HG03175 (cell line): ENCODE measurements around the gene MAP2K7.
"Not testable (repeated sequence)": the region's sequence is repeated elsewhere in the genome, so short reads cannot be mapped to it uniquely, and the experiment has no call there.

Experiments
- ATAC-seq: cut with Tn5 transposase; IDR thresholded peaks from one replicate; pipeline ENCODE4 v1.9.1; 2021; ENCODE audit warnings: mild to moderate bottlenecking, moderate library complexity; ENCODE audit not compliant: unreplicated experiment

The MAP2K7 gene

GRCh38 chr19:7883105-7883504 is 20.6 kb upstream of the MAP2K7 start:
- no peak for ATAC-seq

DNA sequence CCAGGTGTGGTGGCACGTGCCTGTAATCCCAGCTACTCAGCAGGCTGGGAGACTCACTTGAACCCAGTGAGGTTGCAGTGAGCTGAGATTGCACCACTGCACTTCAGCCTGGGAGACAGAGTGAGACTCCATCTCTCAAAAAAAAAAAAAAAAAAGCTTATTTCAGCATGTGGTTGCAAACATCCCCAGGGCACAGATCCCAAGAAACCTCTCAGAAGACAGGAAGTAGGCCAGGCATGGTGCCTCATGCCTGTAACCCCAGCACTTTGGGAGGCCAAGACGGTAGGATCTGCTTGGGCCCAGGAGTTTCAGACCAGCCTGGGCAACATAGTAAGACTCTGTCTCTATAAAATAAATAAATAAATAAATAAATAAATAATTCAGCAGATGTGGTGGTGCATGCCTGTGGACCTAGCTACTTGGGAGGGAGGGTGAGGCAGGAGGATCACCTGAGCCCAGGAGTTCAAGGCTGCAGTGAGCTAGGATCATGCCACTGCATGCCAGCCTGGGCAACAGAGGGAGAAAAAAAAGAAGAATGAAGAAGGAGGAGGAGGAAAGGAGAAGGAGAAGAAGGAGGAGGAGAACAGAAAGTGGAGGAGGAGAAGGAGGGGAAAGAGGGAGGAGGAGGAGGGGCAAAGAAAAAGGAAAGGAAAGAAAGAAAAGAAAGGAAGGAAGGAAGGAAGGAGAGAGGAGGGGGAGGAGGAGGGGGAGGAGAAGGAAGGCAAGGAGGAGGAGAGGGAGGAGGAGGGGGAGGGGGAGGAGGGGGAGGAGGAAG is 19.7 kb upstream of the MAP2K7 start:
- no peak for ATAC-seq

- no peak for ATAC-seq
These were observed 17.9 kb upstream of the MAP2K7 start for GRCh38 chr19:7885818-7886217.

GRCh38 chr19:7887408-7888144 is 16.1 kb upstream of the MAP2K7 start:
- no peak for ATAC-seq

DNA sequence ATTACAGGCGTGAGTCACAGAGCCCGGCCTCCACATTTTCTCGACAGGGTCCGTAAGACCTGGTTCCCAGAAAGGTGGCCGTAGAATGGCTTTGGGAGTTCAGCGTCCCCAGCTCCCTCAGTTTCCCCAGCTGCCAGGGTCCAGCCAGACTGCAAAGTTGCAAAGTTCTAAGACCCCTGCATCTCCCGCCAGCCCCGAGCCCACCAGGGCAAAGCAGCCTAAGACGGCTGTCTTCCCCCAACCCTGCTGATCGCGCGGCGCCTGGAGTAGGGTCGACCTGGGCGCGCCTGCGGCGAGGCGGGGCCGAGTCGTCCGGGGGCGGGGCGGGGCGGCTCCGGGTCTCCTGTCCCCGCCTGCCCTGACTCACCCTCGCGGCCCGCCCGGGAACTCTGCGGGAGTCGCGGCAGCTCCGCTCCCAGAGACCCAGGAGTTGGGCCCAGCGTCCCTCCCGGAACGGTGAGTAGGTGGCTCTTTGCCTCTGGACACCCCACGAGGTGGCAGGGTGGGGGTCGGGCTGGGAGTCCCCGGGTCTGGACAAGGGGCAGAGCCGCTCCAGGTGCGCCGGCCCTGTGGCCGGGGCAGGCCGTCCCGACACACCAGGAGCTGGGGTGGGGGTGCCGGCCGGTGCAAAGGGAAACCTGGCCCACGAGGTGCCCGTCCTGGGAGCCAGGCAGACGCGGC is 15.4 kb upstream of the MAP2K7 start, which contains the start of gene LRRC8E:
TSS of gene LRRC8E (plus strand) at position 366 of the 681 bp plus-strand sequence. CDS start 7,094 bp downstream, outside the sequence.
- no peak for ATAC-seq

GRCh38 chr19:7888826-7889217 is 14.9 kb upstream of the MAP2K7 start:
- ATAC-seq: no peak

- not testable (repeated sequence) for ATAC-seq
These were observed 10.1 kb upstream of the MAP2K7 start for GRCh38 chr19:7893362-7894101.

- ATAC-seq: no peak
These were observed 8.9 kb upstream of the MAP2K7 start for GRCh38 chr19:7894612-7895309.

GRCh38 chr19:7895565-7895964 is 8.1 kb upstream of the MAP2K7 start:
- ATAC-seq: no peak

- no peak for ATAC-seq
These were observed 6.4 kb upstream of the MAP2K7 start for GRCh38 chr19:7897292-7897691.

DNA sequence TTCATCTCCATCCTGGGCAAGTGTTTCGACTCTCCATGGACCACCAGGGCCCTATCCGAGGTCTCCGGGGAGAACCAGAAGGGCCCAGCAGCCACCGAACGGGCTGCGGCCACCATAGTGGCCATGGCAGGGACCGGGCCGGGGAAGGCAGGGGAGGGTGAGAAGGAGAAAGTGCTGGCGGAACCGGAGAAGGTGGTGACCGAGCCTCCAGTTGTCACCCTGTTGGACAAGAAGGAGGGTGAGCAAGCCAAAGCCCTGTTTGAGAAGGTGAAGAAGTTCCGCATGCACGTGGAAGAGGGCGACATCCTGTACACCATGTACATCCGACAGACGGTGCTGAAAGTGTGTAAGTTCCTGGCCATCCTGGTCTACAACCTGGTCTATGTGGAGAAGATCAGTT is 4.7 kb upstream of the MAP2K7 start:
- ATAC-seq: no peak

GRCh38 chr19:7899751-7900378 is 3.8 kb upstream of the MAP2K7 start:
- ATAC-seq: no peak

DNA sequence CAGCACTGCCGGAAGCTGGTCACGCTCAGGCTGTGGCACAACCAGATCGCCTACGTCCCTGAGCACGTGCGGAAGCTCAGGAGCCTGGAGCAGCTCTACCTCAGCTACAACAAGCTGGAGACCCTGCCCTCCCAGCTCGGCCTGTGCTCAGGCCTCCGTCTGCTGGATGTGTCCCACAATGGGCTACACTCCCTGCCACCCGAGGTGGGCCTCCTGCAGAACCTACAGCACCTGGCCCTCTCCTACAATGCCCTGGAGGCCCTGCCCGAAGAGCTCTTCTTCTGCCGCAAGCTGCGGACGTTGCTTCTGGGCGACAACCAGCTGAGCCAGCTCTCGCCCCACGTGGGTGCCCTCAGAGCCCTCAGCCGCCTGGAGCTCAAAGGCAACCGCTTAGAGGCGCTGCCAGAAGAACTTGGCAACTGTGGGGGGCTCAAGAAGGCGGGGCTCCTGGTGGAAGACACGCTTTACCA is 3.2 kb upstream of the MAP2K7 start:
- no peak for ATAC-seq

DNA sequence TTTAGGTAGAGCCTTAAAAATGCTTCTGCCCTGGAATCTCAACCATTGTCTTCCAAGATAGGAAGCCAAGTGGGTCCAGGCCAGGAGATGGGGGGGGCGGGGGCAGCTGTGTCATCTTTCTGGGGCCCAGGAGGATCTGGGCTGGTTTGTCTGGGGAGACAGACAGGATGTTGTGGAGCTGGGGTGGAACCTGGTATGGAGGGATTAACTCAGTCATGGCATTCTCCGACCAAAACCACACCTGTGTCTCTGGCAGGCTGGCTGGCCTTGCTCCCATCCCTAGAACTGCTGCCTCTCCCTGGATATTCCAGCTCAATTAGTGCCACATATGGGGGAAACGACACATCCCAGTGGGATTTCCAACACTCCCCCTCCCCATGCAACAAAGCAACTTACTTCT is 2.7 kb upstream of the MAP2K7 start:
- no peak for ATAC-seq

GRCh38 chr19:7901337-7901736 is 2.3 kb upstream of the MAP2K7 start:
- ATAC-seq: no peak

DNA sequence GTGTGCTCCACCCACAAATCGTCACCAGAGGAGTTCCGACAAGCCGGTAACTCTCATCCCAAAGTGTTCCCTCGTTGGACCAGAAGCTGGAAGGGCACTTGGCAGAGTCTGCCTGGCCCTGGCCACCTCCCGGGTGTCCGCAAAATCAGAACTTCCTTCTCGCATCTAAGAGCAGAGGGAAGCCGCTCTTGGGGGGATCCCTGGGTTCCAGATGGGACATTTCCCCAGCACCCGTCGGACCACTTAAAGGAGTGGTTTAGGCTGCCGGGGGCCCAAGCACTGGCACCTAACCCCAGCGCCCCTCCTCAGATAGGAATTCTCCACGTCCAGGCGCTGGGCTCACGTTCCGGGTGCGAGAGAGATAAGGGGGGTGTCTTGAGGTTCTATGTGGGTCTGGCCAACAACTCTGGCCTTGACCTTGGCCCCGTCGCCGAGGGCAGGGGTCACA is 857 bp upstream of the MAP2K7 start:
- ATAC-seq: no peak

DNA sequence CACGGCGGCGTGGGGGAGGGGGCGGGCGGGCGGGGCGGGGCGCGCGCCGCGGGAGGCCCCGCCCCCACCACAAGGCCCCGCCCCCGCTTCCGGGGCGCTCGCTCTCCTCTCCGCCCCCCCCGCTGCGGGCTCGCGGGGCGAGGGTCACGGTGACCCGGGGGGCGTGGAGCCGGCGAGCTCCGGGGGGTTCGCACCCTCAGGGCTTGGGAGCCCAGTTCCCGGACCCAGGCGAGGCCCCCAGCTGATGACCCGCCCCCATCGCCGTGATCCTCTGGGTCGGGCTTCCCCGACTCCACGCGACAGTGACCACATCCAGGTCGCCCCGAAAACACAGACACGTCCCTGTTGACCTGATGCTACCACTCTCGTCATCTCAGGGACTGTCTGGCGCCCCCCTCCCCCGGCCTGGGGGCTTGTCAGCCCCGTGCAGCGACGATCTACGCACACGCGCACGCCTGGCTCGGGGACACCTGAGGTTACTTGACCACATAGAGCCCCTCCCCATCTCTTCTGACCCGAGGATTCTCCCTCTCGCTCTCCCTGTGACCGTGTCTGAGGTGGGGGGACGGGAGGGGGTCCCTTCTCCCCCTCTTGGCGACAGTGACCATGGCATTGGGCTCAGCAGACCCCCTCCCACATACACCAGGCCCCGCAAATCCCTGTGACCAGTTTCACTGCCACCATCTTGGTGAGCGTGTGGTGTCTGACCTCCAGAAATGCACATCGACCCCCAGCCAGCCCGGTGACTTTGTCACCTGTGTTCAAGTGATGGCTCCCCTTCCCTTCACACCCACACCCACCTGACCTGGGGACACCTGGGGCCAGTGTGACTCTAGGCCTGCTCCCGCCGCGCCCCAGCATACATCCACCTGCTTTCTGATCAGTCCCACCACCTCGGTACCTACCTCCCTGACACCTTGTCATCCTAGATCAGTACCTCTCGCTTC is 670 bp downstream of the MAP2K7 start:
- peak; percentile 28 for ATAC-seq

- ATAC-seq: no peak
These were observed 1.6 kb downstream of the MAP2K7 start for GRCh38 chr19:7905268-7905667.

DNA sequence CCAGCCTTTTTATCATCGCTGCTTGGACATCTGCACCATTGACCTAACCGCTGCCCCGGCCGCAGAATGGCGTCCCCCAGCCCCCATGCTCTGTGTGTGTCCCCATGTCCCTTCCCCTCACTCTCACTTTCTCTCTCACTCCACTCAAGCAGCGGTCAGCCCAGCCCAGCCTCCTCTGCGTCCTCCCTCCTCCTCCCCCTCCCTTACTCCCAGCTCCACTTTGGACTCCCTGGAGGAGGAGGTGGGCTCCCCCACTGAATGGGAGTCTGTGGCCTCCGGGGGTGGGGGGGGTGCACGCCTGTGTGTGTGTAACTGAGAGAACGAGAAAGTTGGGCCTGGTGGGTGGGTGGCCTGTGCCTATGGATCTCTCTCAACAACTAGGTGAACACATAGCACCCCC is 2.2 kb downstream of the MAP2K7 start:
- ATAC-seq: no peak
